ENCODE results near the gene LITAF.

LITAF gene

GRCh38 chr16:11613381-11614303 is 26.9 kb upstream of the LITAF start:
- H3K4me3 ChIP-seq (ENCODE audit: low read depth, low read length): no peak overlapping the region
- peak; percentile 86 for DNase-seq (ENCODE audit: low read depth)
- TF ChIP-seq CTCF (IDR thresholded peaks at IDR 0.05; ENCODE audit: insufficient read depth, low read depth, low read length, missing control alignments): no peak

- TF ChIP-seq CTCF (IDR thresholded peaks at IDR 0.05; ENCODE audit: insufficient read depth, low read depth, low read length, missing control alignments): no peak
- H3K4me3 ChIP-seq (ENCODE audit: low read depth, low read length): no peak overlapping the region
- no peak for DNase-seq (ENCODE audit: low read depth)
These were observed 25.9 kb upstream of the LITAF start for GRCh38 chr16:11612665-11613025.

- DNase-seq (ENCODE audit: low read depth): peak; percentile 56
- H3K4me3 ChIP-seq (ENCODE audit: low read depth, low read length): no peak overlapping the region
- TF ChIP-seq CTCF (IDR thresholded peaks at IDR 0.05; ENCODE audit: insufficient read depth, low read depth, low read length, missing control alignments): no peak
These were observed 25.3 kb upstream of the LITAF start for GRCh38 chr16:11611871-11612664.

DNA sequence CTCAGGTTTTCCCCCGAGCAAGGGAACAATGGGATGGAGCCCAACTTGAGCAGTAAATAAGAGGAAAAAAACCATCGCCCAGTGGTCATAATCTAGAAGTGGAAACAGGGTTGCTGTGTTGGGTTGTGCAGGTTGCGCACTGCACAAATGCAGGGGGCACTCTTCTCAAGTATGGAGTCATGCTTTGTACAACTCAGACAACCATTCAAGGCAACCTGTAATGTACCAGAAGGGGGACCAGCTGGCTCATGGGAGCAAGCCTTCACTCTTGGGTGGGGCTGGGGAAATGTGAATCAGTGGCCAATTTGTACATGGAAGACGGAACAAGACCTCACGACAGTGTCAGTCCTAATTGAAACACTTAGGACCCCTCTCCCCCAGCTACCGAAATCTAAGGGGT is 23.9 kb upstream of the LITAF start:
- H3K4me3 ChIP-seq (ENCODE audit: low read depth, low read length): no peak overlapping the region
- no peak for TF ChIP-seq CTCF (IDR thresholded peaks at IDR 0.05; ENCODE audit: insufficient read depth, low read depth, low read length, missing control alignments)
- DNase-seq (ENCODE audit: low read depth): no peak

GRCh38 chr16:11610121-11610505 is 23.4 kb upstream of the LITAF start:
- no peak overlapping the region for H3K4me3 ChIP-seq (ENCODE audit: low read depth, low read length)
- no peak for TF ChIP-seq CTCF (IDR thresholded peaks at IDR 0.05; ENCODE audit: insufficient read depth, low read depth, low read length, missing control alignments)
- no peak for DNase-seq (ENCODE audit: low read depth)

GRCh38 chr16:11609474-11610120 is 22.9 kb upstream of the LITAF start:
- TF ChIP-seq CTCF (IDR thresholded peaks at IDR 0.05; ENCODE audit: insufficient read depth, low read depth, low read length, missing control alignments): no peak
- DNase-seq (ENCODE audit: low read depth): no peak
- no peak overlapping the region for H3K4me3 ChIP-seq (ENCODE audit: low read depth, low read length)
